Right lobe of liver (tissue), 6 donors: ENCODE results near the gene PRKAR1B. TPM values are rescaled to one million over a fixed set of nuclear protein-coding genes. Genes with fewer than 3 reads are reported as not detected.
A peak's percentile ranks its signal among the peaks of the same experiment; 100 is the strongest.

Experiments
- ATAC-seq, 4 donors: fragments of 200-7000 bp; cut with Tn5 transposase; one replicate each; pipeline ENCODE4 v1.9.1; 2020; ENCODE audit warnings: mild to moderate bottlenecking in 4 of 4, moderate library complexity in 4 of 4
- DNase-seq, 3 donors: peaks; one replicate each; pipeline ENCODE4 v3.0.0-alpha.2; 2020
- H3K27ac ChIP-seq, 3 donors: fragments of 200-600 bp; one replicate each; pipeline ENCODE4 v1.8.0; 2022
- H3K27me3 ChIP-seq, 2 donors: fragments of 200-600 bp; one replicate each; pipeline ENCODE4 v1.8.0; 2022
- H3K36me3 ChIP-seq, 4 donors: fragments of 200-600 bp; sonication (generic) in 1 of 4; one replicate each; pipeline versions ENCODE4 v1.5.1 to v1.8.0; 2017 to 2022; ENCODE audit warnings: control low read depth in 1 of 4
- H3K4me1 ChIP-seq, 4 donors: fragments of 200-600 bp; sonication (generic) in 1 of 4; one replicate each; pipeline versions ENCODE4 v1.5.1 to v1.8.0; 2017 to 2022; ENCODE audit warnings: control low read depth in 1 of 4
- H3K4me3 ChIP-seq, 3 donors: fragments of 200-600 bp; one replicate each; pipeline ENCODE4 v1.8.0; 2022
- H3K9me3 ChIP-seq, 4 donors: fragments of 200-600 bp; sonication (generic) in 1 of 4; one replicate each; pipeline versions ENCODE4 v1.5.1 to v1.8.0; 2017 to 2022; ENCODE audit warnings: control low read depth in 1 of 4
- POLR2A ChIP-seq: fragments of 450-650 bp; IDR thresholded peaks from one replicate; pipeline ENCODE4 v1.6.1; 2017; ENCODE audit warnings: antibody characterized with exemption, mild to moderate bottlenecking
- WGBS: methylation state at CpG from one replicate; pipeline ENCODE4 v1.1.6; 2018; ENCODE audit warnings: low coverage, low lambda C conversion rate; ENCODE audit not compliant: insufficient coverage; ENCODE audit errors: missing lambda C conversion rate; 5-methylcytosine and 5-hydroxymethylcytosine counted together
- intact Hi-C, 2 donors: fragments of 100-400 bp; cut with DNase I; formaldehyde crosslinking; loops; one replicate each; pipeline versions ENCODE4 v1.11.2 to v1.14.1; 2022
- total RNA-seq, 6 experiments: library from RNA; depleted of rRNA in 2 of 6; stranded (reverse); fragments of >200 nt in 2 of 6; fragmentation: NEBNext Ultra II Directional in 3 of 6; extraction: Animal tissue kit (Norgen Biotek cat#: 25700) in 3 of 6; gene quantifications; one replicate each; pipeline versions ENCODE4 v1.1.0 to v1.2.4, GENCODE V29; 2016 to 2023
- TF ChIP-seq, protein P1 (sequence below), 4 donors: fragments of 200-600 bp in 3 of 4; fragments of 450-650 bp in 1 of 4; IDR thresholded peaks; one replicate each; pipeline versions ENCODE4 v1.5.1 to v1.8.0; 2016 to 2022; ENCODE audit warnings: antibody characterized with exemption in 4 of 4, mild to moderate bottlenecking in 2 of 4
- donor health status: DM: no; HTN: yes; CAD: no.
- donor health status: DM: no; HTN: no; CAD: no.
- donor health status: DM: no; HTN: no; CAD: no.
- donor health status: DM: no; HTN: yes; CAD: no.
- donor health status: DM: no; HTN: yes; CAD: no.

PRKAR1B gene
- total RNA-seq, 6 experiments from 2014 or later, result 4.7 to 20.8 (median 11.3) TPM

- no CpG with 5 or more reads among the region's 17 CpGs for WGBS
- intact Hi-C loops, result no loop called here
- TF ChIP-seq, protein P1, sequence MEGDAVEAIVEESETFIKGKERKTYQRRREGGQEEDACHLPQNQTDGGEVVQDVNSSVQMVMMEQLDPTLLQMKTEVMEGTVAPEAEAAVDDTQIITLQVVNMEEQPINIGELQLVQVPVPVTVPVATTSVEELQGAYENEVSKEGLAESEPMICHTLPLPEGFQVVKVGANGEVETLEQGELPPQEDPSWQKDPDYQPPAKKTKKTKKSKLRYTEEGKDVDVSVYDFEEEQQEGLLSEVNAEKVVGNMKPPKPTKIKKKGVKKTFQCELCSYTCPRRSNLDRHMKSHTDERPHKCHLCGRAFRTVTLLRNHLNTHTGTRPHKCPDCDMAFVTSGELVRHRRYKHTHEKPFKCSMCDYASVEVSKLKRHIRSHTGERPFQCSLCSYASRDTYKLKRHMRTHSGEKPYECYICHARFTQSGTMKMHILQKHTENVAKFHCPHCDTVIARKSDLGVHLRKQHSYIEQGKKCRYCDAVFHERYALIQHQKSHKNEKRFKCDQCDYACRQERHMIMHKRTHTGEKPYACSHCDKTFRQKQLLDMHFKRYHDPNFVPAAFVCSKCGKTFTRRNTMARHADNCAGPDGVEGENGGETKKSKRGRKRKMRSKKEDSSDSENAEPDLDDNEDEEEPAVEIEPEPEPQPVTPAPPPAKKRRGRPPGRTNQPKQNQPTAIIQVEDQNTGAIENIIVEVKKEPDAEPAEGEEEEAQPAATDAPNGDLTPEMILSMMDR (IDR thresholded peaks at IDR 0.05), result no peak
- no peak for TF ChIP-seq POLR2A
- H3K4me1 ChIP-seq, result no peaks in the 10 kb centered on the region
- DNase-seq, result peak in 1 of 3 donors; percentile 35
- H3K27me3 ChIP-seq, result no peaks in the 10 kb centered on the region
- no peaks in the 10 kb centered on the region for H3K9me3 ChIP-seq
- ATAC-seq, result no peak
- H3K36me3 ChIP-seq, result no peaks in the 10 kb centered on the region
- H3K27ac ChIP-seq, result no peak overlapping the region
- H3K4me3 ChIP-seq, result no peak overlapping the region
Measured at GRCh38 chr7:741191-741671, 14.2 kb upstream of the PRKAR1B start.

GRCh38 chr7:739983-740942, 13.2 kb upstream of the PRKAR1B start:
- Histone ChIP-seq H3K9me3 (no peaks in the 10 kb centered on the region), H3K4me3 (no peak overlapping the region), H3K27me3 (no peaks in the 10 kb centered on the region), H3K27ac (no peak overlapping the region), H3K36me3 (no peaks in the 10 kb centered on the region), H3K4me1 (no peaks in the 10 kb centered on the region)
- intact Hi-C loops, result no loop called here
- WGBS, result 84% methylated on average over 3 of the region's 46 CpGs
- no peak for TF ChIP-seq POLR2A
- TF ChIP-seq, protein P1 (IDR thresholded peaks at IDR 0.05), result no peak
- DNase-seq, result no peak
- peak in 1 of 4 donors; percentile 50 for ATAC-seq

DNA sequence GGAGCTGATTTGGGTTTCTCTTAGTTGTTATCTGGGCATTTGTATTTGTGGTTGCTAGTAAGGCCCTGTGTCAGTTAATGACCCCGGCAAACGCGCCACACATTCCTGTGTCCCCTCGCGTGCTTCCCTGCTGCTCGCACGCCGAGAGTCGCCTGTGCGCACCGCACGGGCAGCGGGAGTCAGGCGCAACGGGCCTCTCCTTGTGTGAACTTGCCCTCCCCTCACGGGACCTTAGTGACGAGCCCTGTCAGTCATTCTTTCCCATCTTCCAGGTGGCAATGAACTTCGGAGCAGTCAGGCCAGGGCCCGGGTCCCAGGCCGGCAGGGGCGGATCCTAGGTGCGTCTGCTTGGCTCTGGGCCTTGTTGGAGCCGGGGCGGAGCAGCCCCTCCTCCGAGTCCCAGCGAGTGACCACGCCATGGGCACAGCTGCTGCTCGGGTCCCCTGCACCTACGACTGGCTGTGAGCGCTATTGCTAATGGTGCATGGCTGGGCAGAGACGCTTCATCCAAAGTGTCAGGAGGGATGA, 12.4 kb upstream of the PRKAR1B start:
- Histone ChIP-seq H3K4me3 (no peak overlapping the region), H3K27ac (no peak overlapping the region), H3K36me3 (no peaks in the 10 kb centered on the region), H3K4me1 (no peaks in the 10 kb centered on the region), H3K27me3 (no peaks in the 10 kb centered on the region), H3K9me3 (no peaks in the 10 kb centered on the region)
- DNase-seq (no peak), ATAC-seq (peak in 1 of 4 donors; percentile 29)
- no CpG with 5 or more reads among the region's 31 CpGs for WGBS
- intact Hi-C loops, result no loop called here
- no peak for TF ChIP-seq POLR2A
- TF ChIP-seq, protein P1 (IDR thresholded peaks at IDR 0.05), result no peak

DNA sequence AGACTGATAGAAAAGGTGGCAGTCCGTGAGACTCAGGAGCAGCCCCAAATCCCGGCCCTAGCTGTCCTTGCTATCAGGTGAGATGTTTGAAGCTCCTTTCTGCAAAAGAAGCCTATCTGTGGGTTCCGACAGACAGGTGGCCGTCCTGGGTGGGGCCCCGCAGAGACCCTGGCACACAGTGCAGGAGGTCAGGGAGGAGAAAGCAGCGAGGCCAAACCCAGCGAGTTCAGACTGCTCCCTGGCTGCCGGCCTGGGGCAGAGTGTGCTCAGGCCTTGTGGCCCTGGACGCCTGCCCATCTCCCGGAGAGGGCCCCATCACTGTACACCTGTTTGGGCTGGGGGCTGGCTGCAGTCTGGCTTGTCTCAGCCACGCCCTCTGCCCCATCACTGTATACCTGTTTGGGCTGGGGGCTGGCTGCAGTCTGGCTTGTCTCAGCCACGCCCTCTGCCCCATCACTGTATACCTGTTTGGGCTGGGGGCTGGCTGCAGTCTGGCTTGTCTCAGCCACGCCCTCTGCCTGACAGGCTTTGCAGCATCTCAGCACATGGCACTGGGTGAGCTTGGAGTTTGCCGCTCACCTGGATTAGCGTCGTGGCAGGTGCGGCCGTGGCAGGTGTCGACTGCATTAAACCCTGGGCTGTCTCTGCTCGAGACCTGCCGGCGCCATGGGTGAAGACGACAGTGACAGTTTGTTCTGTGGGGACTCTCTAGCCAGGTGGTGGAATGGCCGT, 11.8 kb upstream of the PRKAR1B start:
- intact Hi-C loops, result no loop called here
- ATAC-seq, result peak in 1 of 4 donors; percentile 22
- H3K4me3 ChIP-seq, result no peak overlapping the region
- WGBS, result 67% methylated on average over 3 of the region's 24 CpGs
- H3K36me3 ChIP-seq, result no peaks in the 10 kb centered on the region
- H3K9me3 ChIP-seq, result peaks cover 0 to 5% (median 0%) of the 10 kb centered on the region in 4 donors
- H3K4me1 ChIP-seq, result no peaks in the 10 kb centered on the region
- no peaks in the 10 kb centered on the region for H3K27me3 ChIP-seq
- DNase-seq, result no peak
- TF ChIP-seq, protein P1 (IDR thresholded peaks at IDR 0.05), result no peak
- no peak for TF ChIP-seq POLR2A
- no peak overlapping the region for H3K27ac ChIP-seq
